HG03159 (cell line): ENCODE measurements around the gene TBC1D5.
A peak's percentile ranks its signal among the peaks of the same experiment; 100 is the strongest.
"Not testable (repeated sequence)": the region's sequence is repeated elsewhere in the genome, so short reads cannot be mapped to it uniquely, and the experiment has no call there.

Experiments used
- ATAC-seq: cut with Tn5 transposase; IDR thresholded peaks from one replicate; pipeline ENCODE4 v1.9.1; 2021; ENCODE audit warnings: mild to moderate bottlenecking, moderate library complexity; ENCODE audit not compliant: unreplicated experiment

The TBC1D5 gene

DNA sequence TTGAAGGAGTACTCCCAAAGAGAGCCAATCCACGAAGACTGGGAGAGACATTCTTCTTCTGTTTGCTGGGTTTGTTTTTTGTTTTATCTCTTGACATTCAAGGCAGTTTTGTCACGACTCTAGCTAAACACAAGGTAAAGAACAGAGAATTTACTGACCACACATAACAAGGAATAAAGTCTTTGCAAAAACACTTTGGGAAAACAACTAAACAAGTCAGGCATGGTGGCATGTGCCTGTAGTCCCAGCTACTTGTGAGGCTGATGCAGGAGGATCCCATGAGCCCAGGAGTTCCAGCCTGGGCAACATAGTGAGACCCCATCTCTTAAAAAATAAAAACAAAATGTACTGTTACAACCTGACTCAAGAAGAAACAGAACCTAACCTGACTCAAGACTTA, 28.0 kb downstream of the TBC1D5 start:
- ATAC-seq: no peak

DNA sequence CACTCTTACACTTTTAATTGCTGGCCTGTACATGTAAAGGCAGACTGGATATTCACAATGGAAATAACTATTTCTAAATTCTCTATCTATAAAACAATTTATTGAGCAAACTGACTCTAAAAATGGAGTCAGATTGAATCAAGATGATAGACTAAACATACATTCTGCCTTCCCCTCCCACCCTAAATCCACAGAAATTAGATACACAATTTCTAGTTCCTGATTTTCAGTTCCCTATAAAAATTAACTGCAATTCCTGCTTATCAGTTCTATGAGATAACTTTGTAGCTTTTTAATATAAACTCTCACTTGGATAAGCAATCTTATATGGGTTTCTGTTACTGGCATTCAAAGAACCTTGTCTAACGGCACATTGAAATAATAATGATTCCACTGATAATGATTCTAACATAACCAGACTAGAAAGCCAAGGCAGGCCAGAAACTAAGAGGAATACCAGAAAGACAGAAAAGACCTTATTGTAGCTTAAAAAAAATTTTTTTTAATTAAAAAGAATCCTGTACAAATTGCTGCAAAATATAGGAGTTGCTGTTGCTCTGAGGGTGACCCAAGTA, 33.1 kb downstream of the TBC1D5 start:
- ATAC-seq: no peak

DNA sequence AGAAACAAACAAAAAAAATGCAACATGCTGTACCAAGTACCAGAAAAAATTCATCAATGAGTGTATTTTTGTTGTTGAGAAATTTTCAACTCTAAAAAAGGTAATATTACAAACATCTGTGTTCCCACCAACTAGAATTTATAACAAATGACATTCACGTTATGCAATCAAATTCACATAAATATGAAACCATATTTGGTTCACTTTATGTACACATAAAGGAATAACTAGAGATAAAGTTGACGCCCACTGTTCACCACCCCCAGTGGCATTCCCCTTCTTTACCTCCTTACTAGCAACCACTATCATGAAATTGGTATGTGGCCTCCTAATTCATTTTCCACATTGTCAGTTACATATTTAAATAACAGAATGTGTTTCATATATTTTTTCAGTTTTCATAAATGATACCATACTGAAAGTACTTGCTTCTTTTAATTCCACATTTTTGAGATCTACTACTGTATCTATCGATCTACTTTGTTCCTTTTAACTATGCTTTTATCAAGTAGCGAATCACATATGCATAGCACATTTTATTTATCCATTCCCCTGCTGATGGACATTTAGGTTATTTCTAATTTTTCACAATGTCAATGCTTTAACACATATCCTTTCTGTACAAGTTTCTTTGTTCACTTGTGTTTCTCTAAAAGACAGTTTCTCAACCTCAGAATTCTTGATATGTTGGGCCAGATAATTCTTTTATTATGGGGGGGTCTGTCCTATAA, 34.5 kb downstream of the TBC1D5 start:
- ATAC-seq: no peak

DNA sequence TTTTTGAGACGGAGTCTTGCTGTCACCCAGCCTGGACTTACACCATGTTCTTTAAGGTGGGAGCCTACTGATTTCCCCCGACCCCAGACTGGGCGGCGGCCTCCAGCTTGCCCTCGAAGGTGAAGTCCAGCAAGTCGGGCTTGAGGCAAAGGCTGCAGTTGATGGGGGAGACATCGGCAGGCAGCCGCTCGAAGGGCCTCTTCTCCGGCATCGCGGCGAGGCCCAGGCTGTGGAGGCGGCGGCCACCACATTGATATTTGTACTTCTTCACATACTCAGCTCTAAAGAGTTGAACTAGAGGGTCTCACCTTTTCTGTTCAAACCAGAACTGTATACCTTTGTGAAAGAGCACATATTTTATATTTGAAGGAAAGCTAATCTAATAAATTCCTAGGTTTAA, 36.4 kb downstream of the TBC1D5 start:
- ATAC-seq: not testable (repeated sequence)

DNA sequence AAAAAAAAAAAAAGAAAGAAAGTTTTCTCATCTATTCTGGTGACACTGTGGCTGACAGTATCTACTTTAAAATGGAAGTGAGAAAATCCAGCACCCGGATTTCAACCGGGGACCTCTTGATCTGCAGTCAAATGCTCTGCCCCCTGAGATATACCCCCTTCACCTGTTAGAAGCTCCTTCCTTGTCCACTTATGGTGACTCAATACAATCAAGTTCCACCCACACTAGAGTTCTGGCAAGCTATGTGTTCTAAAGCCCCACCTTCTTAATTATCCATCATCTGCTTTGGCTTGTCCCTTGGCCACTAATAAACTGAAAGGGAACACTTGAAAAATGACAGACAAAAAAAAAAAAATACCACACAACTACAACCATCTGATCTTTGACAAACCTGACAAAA, 42.6 kb downstream of the TBC1D5 start:
- ATAC-seq: not testable (repeated sequence)

DNA sequence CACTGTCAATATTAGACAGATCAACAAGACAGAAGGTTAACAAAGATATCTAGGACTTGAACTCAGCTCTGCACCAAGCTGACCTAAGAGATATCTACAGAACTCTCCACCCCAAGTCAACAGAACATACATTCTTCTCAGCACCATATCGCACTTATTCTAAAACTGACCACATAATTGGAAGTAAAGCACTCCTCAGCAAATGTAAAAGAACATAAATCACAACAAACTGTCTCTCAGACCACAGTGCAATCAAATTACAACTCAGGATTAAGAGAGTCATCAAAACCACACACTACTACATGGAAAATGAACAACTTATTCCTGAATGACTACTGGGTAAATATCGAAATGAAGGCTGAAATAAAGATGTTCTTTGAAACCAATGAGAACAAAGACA, 46.8 kb downstream of the TBC1D5 start:
- ATAC-seq: not testable (repeated sequence)

DNA sequence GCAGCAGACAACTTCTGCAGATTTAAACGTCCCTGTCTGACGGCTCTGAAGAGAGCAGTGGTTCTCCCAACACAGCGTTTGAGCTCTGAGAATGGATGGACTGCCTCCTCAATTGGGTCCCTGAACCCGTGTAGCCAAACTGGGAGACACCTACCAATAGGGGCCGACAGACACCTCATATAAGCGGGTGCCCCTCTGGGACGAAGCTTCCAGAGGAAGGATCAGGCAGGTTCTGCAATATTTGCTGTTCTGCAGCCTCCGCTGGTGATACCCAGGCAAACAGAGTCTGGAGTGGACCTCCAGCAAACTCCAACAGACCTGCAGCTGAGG, 48.8 kb downstream of the TBC1D5 start:
- ATAC-seq: not testable (repeated sequence)

DNA sequence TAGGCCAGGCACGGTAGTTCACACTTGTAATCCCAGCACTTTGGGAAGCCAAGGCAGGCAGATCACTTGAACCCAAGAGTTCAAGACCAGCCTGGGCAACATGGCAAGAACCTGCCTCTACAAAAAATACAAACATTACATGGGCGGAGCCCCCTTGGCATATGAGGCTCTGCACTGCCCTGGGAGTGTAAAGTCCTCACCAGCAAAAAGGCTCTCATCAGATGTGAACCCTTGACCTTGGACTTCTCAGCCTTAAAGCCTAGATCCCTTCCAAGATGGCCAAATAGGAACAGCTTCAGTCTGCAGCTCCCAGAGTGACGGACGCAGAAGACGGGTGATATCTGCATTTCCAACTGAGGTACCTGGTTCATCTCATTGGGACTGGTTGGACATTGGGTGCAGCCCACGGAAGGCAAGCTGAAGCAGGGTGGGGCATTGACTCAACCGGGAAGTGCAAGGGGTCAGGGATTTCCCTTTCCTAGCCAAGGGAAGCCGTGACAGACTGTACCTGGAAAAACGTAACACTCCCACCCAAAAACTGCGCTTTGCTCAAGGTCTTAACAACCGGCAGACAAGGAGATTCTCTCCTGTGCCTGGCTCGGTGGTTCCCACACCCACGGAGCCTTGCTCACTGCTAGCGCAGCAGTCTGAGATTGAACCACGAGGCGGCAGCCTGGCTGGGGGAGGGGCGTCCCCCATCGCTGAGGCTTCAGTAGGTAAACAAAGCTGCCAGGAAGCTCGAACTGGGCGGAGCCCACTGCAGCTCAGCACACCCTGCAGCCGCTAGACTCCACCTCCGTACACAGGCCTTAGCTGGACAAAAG, 49.4 kb downstream of the TBC1D5 start:
- not testable (repeated sequence) for ATAC-seq

DNA sequence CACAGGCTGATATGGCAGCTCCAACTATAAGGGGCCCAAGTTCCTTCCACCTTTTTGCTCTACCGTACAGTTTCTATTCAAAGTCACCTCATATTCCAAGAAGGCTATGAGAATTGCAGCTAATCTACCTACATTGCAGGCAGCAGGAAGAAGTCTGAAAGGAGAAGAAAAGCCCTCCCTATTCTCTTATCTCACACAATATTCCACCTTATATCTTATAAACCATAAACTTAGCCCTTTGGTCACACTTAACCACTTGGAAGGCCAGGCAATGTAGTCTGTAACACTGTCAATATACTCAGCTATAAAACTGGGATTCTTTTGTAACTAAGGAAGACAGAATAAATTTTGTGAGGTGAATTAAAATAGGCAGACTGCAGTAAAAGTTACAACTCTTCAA, 54.9 kb downstream of the TBC1D5 start:
- ATAC-seq: no peak

DNA sequence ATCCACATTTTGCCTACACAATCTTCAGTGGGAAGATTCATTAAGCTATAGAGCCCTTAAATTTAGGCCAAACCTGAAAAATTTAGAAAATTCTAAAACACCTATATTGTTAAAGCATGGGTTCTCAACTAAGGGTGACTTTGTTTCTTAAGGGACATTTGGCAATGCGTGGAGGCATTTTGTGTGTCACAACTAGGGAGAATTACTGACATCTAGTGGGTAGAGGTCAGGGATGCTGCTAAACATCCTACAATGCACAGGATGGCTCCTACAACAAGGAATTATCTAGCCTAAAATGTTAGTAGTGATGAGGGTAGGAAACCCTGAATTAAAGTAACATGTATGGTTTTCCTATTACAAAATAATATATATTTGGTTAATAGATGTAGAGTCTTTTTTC, 55.8 kb downstream of the TBC1D5 start:
- no peak for ATAC-seq

DNA sequence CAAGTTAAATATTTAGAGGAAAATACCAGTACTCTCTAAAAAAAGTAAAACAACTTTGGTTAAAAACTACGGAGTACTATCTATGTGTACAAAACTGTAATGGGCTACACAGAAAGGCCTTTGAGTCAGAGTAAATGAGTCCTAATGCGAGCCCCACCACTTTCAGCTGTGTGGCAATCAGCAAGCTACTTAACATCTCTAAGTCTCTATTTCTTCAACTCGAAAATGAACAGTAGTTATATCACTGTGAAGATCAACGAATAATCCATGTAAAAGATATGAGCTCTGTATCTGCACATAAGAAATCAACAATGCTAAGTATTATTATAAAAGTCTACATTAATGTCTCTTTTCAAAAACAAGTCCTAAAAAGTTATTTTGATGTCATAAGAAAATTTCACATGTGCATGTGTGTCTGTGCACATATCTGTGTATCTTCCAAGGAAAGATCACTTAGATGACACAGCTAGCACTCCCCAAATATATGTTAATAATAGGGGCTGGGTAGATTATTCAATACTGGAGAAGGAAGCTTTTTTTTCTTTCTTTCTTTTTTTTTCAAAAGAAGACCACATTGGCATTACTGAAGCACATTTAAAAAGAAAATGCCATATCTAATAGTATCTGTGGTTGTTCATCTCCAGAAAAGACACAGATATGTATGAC, 58.8 kb downstream of the TBC1D5 start:
- no peak for ATAC-seq

DNA sequence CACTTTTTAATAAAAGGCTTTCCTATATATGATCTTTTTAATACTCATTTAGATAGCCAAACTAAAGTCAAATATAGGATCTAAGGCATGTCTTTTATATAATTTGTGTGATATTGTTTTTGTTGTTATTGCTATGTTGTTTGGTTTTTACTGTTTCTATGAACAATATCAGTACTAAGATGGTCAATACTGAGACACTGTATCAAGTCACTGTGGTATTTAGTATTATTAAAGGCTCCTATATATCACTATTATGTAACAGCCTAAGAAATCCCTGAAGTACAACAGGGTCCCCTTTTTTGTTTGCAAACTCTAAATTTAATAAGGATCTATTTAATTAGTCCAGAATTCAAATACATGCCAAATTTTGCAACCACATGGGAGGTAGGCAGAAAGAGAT, 61.9 kb downstream of the TBC1D5 start:
- no peak for ATAC-seq

DNA sequence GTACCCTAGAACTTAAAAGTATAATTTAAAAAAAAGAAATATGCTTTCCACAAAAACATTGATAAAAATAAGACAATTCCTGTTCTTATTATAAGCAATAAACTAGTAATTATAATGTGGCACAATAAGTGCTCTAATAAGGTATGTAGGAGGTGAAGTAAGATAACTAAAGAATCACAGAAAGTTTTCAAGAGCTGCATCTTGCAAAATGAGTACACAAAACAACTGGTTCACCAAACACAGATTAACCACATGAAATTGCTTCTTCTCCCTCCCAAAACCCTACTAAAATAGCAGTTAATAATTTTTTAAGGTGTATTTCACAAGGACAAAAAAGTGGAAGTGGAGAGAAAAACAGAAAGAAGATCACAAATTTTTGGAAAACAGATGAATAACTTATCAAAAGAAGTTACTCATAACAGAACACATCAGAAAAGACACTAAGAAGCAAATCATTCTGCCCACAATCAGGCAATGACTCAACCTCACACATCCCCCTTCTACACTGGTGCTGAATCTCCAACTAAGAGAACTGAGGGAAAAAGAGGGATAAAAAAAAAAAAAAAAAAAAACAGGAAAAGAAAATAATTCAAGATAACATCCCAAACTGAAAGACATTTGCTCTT, 64.2 kb downstream of the TBC1D5 start:
- no peak for ATAC-seq

DNA sequence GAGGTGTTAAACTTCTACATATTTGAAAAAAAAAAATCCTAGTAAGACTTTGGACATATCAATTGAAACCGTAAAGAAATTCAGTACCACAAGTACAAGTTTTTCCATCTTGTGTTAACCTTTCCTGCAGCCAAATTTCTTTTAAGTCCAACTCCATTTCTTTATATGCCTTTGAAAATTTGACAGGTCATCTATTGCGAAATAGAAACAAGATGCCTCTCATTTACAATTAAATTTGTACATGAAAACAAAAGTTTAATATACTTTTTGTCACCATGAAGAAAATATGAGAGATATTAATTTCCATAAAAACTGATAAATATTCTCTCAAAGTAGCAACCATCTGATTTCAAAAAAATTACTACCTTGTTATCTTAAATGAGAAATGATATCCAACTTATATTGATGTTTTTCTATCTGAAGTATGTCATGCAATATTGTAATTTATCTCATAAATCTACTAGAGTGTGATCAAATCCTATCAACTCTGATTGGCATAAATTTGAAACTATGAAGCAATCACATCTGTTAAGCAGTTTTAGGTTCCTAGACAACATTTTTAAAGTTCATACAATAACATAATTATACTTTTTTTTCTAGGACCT, 68.2 kb downstream of the TBC1D5 start:
- no peak for ATAC-seq

DNA sequence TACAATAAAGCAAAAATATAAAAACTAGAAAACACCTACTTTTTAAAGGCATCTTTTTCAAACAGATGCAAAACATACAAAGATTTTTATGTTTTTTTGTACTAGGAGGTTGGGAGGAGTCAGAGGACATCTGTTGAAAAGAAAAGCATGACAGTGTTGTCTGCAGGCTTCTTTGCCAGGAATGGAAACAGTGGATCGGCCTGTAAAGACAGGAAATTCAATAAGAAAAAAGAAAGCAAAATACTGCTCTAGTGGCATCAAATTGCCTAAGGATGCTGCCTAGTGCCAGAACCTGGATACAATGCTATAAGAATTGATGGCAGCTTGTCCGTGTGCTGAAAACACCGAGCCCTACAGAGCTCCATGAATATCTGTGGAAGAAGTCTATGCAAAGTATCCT, 69.9 kb downstream of the TBC1D5 start:
- ATAC-seq: no peak

DNA sequence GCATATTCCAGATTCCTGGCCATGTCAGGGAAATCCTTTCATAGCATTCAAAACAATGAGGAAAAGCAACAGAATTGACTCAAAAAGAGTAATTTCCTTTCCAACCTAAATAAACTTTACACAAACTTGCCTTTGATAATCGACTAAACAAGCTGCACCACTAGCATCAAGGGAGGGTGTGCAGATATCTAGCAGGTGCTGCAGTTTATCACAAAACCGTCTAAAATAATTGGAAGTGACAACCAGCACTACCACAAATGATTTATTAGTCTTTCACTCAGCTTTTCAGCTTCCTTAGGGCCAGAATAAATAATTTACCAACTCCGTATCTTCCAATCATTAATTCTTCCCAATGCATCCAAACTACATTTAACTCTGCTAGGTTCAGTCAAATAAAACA, 71.7 kb downstream of the TBC1D5 start:
- ATAC-seq: no peak

DNA sequence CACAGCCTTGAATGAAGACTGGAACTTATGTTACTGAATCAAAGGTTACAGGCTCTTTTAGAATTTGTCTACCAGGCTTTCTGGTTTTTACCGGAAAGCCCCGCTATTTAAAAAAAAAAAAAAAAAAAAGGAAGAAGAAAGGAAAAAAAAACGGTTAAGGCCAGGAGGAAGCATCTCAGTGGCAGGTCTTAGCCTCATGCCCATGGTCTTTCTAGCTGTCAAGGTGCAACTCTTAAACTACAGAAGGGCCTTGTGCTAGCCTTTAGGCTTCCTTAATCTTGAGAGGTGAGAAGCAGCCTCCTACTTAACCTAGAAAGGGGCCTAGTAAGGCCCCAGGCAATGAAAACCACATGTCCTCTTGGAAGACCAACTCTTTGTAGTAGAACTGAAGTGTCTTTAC, 77.5 kb downstream of the TBC1D5 start:
- no peak for ATAC-seq

DNA sequence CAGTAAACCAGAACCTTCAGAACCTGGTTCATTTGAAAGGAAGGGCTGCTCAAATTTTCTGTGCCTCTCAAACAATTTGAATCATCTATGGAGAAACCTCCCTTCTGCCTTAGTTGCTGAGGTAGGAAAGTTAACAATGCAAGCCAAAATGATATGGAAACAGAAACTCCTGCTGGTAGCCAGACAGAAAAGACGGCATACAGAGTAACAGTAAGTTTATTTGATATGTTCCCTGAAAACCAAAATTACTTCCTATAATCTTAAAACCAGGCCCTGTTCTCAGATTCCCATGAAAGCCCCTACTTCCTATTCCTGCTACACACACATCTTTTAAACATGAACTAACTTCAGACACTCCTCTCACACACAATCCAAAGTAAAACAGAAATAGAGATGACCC, 86.2 kb downstream of the TBC1D5 start:
- ATAC-seq: no peak

DNA sequence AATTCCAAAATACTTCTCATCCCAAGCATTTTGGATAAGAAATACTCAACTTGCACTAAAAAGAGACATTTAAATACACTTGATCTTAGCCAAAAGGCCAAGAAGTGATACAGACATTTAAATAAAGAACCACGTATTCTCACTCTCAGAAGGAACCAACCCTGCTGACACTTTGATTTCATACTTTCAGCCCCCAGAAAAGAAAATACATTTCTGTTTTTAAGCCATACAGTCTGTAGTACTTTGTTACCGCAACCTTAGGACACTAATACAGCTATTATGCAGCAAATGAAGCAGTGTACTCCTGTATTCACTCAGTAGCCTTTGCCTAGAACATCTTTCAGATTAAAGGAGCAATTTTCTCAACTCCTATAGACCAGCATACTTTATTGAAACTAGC, 86.7 kb downstream of the TBC1D5 start:
- peak; percentile 87 for ATAC-seq

DNA sequence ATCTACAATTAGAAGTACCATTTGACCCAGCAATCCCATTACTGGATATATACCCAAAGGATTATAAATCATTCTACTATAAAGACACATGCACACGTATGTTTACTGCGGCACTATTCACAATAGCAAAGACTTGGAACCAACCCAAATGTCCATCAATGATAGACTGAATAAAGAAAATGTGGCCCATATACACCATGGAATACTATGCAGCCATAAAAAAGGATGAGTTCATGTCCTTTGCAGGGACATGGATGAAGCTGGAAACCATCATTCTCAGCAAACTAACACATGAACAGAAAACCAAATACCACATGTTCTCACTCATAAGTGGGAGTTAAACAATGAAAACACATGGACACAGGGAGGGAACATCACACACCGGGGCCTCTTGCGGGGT, 92.7 kb downstream of the TBC1D5 start:
- not testable (repeated sequence) for ATAC-seq
